GM10248 (cell line): Measurements from ENCODE around the gene RALGPS1.

Experiments
- CTCF ChIA-PET: fragments of 300-600 bp; sonication (Branson Sonifier 250); formaldehyde crosslinking; extraction: SDS; loops from one replicate; lab custom pipeline; 2021; ENCODE audit warnings: antibody characterized with exemption; lab: Yijun Ruan, JAX
- POLR2A ChIA-PET: fragments of 350-650 bp; sonication (Branson Sonifier 250); formaldehyde crosslinking; extraction: SDS; loops from one replicate; lab custom pipeline; 2020; ENCODE audit warnings: antibody characterized with exemption; lab: Yijun Ruan, JAX
- DNase-seq: peaks from one replicate; pipeline ENCODE4 v3.0.0; 2012; ENCODE audit errors: extremely low spot score
- TF ChIP-seq, protein P1 (sequence below): IDR thresholded peaks from 2 replicates; pipeline ENCODE4 v1.5.1; 2012; ENCODE audit warnings: mild to moderate bottlenecking, low read depth; ENCODE audit errors: extremely low read depth, missing control alignments, control extremely low read depth

Gene RALGPS1

DNA sequence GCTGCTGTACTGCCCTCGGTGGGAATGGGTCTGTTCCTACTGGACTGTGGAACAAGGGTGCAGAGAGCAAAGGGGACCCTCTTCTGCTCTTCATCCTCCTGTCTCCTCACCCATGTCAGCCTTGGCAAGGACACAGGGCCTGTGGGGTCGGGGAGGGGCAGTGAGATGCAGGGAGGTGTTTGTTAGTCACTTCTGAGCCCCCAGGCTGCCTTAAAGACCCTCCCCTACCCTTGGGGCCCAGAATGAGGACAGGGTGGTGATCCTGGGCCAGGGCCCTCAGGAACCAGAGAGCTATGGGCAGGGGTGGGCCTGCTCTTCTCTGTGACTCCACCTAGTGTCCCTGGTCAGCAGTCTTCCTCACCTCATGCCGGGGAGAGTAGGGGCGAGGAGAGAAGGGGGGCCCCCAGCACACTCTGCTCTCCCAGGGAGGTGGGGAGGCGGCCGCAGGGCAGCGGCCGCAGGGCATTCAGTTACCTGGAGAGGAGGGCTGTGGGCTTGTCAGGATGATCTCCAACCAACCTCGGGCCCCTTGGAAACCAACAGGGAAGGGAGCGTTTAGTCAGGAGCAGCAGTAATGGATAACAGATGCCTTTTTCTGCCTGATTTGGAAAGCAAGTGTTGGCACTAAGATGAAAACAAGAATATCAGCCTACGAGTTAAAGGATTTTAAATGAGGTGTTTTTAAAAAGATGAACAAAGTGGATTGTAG, 288.0 kb downstream of the RALGPS1 start:
- ChIA-PET POLR2A (no interaction called here), CTCF (interaction anchor here (4.4 to 10.9 kb wide), 4 partner anchors 7 to 263 kb away, joined by 14 to 200 read pairs (median 47); no protein-coding TSS in a partner anchor)
- TF ChIP-seq, protein P1, sequence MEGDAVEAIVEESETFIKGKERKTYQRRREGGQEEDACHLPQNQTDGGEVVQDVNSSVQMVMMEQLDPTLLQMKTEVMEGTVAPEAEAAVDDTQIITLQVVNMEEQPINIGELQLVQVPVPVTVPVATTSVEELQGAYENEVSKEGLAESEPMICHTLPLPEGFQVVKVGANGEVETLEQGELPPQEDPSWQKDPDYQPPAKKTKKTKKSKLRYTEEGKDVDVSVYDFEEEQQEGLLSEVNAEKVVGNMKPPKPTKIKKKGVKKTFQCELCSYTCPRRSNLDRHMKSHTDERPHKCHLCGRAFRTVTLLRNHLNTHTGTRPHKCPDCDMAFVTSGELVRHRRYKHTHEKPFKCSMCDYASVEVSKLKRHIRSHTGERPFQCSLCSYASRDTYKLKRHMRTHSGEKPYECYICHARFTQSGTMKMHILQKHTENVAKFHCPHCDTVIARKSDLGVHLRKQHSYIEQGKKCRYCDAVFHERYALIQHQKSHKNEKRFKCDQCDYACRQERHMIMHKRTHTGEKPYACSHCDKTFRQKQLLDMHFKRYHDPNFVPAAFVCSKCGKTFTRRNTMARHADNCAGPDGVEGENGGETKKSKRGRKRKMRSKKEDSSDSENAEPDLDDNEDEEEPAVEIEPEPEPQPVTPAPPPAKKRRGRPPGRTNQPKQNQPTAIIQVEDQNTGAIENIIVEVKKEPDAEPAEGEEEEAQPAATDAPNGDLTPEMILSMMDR = no peak
- no peak for DNase-seq

DNA sequence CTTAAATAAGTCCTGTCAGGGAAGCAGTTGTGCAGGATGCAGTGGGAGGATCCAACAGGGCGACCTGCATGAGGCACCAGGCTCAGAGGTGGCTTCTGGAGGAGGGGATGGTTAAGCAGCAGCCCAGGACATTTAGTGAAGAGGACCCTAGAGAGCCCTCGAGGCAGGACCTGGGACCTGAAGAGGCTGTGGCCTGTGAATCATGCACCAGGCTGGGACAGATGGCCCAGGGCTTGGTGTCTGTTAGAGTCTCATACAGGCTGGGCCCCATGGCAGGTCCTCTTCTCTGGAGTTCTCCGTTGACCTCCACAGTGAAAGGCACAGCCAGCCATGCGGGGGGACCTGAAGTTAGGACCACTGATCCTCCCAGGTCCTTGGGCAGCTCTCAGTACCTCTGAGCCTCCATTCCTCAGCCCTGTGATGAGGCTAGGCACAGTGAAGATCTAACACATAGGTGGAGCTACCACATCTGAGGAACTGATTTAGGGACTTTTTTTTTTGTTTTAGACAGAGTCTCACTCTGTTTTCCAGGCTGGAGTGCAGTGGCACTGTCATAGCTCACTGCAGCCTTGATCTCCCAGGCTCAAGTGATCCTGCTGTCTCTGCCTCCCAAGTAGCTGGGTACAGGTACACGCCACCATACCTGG, 289.2 kb downstream of the RALGPS1 start:
- TF ChIP-seq, protein P1 = no peak
- ChIA-PET POLR2A (no interaction called here), CTCF (interaction anchor here (1.3 to 10.9 kb wide), 2 partner anchors 11 to 264 kb away, joined by 4 to 200 read pairs; no protein-coding TSS in a partner anchor)
- DNase-seq = no peak

DNA sequence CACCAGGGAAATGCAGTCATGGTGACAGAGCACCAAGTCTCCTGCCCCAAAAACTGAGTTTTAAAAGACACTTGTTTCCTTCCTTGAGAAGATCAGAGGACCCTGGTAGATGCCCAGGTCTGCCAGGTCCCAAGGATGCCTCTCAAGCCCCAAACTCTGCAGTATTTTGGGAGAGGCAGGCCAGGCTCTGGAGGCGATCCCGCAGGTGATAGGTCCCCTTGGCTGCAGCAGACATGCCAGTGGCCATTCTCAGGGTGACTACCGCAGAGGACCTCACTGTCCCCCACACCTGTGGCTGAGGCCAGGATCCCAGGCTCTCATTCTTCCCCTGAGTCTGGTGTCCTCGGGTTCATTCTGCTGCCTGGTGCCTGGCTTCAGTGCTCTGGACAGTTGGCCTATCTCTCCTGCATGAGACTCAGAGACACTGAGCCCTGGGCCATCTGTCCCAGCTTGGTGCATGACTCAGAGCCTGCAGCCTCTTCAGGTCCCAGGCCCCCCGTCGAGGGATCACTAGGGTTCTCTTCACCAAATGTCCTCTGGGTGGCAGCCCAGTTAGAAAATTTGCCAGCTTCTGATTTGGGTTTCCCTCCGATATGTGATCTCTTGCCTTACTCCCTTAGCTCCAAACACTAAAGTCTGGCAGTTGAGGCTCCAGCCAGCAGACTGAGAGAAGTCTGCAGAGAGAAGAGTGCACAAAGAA, 290.3 kb downstream of the RALGPS1 start:
- ChIA-PET CTCF (interaction anchor here (0.8 to 1.5 kb wide), 4 partner anchors 10 to 265 kb away, joined by 3 to 9 read pairs (median 3); no protein-coding TSS in a partner anchor), POLR2A (no interaction called here)
- no peak for DNase-seq
- TF ChIP-seq, protein P1 = no peak

DNA sequence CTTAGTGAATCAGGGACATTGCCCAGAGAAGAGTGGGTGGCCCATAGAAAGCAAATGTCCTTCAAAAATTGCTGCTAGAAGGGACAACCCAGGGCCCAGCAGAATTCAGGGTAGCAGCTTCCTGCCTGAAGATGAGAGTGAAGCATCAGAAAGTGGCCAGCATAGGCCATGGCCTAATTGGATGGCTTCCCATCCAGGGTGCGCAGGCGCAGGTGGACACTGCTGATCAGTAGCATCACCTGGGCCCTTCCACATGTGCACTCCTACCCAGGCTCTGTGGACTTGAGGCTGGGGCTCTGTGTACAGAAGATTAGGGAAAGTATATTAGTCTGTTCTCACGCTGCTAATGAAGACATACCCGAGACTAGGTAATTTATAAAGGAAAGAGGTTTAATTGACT, 291.4 kb downstream of the RALGPS1 start:
- TF ChIP-seq, protein P1 = no peak
- POLR2A ChIA-PET = no interaction called here
- DNase-seq = no peak
- CTCF ChIA-PET = interaction anchor here (0.8 to 1.5 kb wide), 4 partner anchors 9 to 266 kb away, joined by 3 to 9 read pairs (median 3); no protein-coding TSS in a partner anchor

DNA sequence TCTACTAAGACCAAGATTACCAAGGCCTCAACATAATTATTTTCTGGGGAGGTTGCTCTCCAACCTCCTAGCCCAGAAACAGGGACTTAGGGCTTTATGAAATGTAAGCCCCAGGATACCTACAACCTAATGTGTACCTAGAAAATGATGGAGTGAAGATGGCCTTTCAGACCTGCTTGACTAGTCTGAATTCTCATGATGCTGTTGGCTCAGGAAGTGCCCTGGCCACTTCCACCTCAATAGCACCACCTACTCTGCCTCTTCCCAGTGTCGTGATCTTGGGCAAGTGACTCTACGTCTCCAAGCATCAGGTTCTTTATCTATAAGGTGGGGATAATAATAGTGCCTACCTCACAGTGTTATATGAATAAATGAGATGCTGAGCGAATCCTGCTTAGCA, 292.1 kb downstream of the RALGPS1 start:
- POLR2A ChIA-PET = no interaction called here

More for the DNA sequence above, 292.1 kb downstream of the RALGPS1 start:
- no peak for DNase-seq
- CTCF ChIA-PET = no interaction called here
- TF ChIP-seq, protein P1 = no peak
